Right atrium auricular region (tissue), 2 donors: ENCODE data around the gene PRKCE. TPM values are rescaled to one million over a fixed set of nuclear protein-coding genes. Genes with fewer than 3 reads are reported as not detected.

Experiments used
- DNase-seq: peaks from one replicate; pipeline ENCODE4 v3.0.0-alpha.2; 2019; ENCODE audit warnings: low spot score
- H3K27ac ChIP-seq, 2 donors: fragments of 200-600 bp; sonication (generic); 1 replicate in 1 of 2; 2 replicates in 1 of 2; pipeline ENCODE4 v1.5.1; 2016 to 2019
- H3K27me3 ChIP-seq, 2 donors: fragments of 200-600 bp; sonication (generic); one replicate each; pipeline versions ENCODE4 v1.5.1 to v1.6.0; 2017 to 2019
- H3K36me3 ChIP-seq: fragments of 200-600 bp; sonication (generic); one replicate; pipeline ENCODE4 v1.5.1; 2016
- H3K4me1 ChIP-seq, 2 donors: fragments of 200-600 bp; sonication (generic); one replicate each; pipeline versions ENCODE4 v1.5.1 to v1.6.0; 2017 to 2019
- H3K4me3 ChIP-seq, 2 donors: fragments of 200-600 bp; sonication (generic); 1 replicate in 1 of 2; 2 replicates in 1 of 2; pipeline ENCODE4 v1.5.1; 2017 to 2019; ENCODE audit warnings: mild to moderate bottlenecking in 1 of 2, moderate library complexity in 1 of 2
- H3K9me3 ChIP-seq, 2 donors: fragments of 200-600 bp; sonication (generic); one replicate each; pipeline ENCODE4 v1.5.1; 2019
- CTCF ChIP-seq, 2 donors: fragments of 200-600 bp; sonication (generic); IDR thresholded peaks; one replicate each; pipeline ENCODE4 v1.5.1; 2019; ENCODE audit warnings: antibody characterized with exemption in 2 of 2
- total RNA-seq, 2 donors: library from RNA; depleted of rRNA; stranded (reverse); fragments of >200 nt; gene quantifications; one replicate each; pipeline ENCODE4 v1.1.0, GENCODE V29; 2016

PRKCE gene
- total RNA-seq, 2 donors from 2014 or later, result 7.2 to 11.8 TPM

- peak overlapping the region; percentile 41 to 43 for H3K27ac ChIP-seq
- no peaks in the 10 kb centered on the region for H3K9me3 ChIP-seq
- DNase-seq, result no peak
- H3K27me3 ChIP-seq, result no peaks in the 10 kb centered on the region
- no peak for TF ChIP-seq CTCF (IDR thresholded peaks at IDR 0.05)
- H3K36me3 ChIP-seq, result no peaks in the 10 kb centered on the region
- no peak overlapping the region for H3K4me3 ChIP-seq
- peaks cover 0 to 46% of the 10 kb centered on the region in 2 donors for H3K4me1 ChIP-seq
These were observed 123.3 kb downstream of the PRKCE start for GRCh38 chr2:45774688-45775244.

- no peak overlapping the region for H3K4me3 ChIP-seq
- no peaks in the 10 kb centered on the region for H3K27me3 ChIP-seq
- peaks cover 0 to 36% of the 10 kb centered on the region in 2 donors for H3K4me1 ChIP-seq
- no peaks in the 10 kb centered on the region for H3K36me3 ChIP-seq
- H3K27ac ChIP-seq, result no peak overlapping the region
- DNase-seq, result no peak
- no peaks in the 10 kb centered on the region for H3K9me3 ChIP-seq
- TF ChIP-seq CTCF (IDR thresholded peaks at IDR 0.05), result no peak
These were observed 124.9 kb downstream of the PRKCE start for GRCh38 chr2:45776160-45776955.

- H3K9me3 ChIP-seq, result no peaks in the 10 kb centered on the region
- H3K36me3 ChIP-seq, result no peaks in the 10 kb centered on the region
- no peak overlapping the region for H3K27ac ChIP-seq
- TF ChIP-seq CTCF (IDR thresholded peaks at IDR 0.05), result no peak
- H3K27me3 ChIP-seq, result no peaks in the 10 kb centered on the region
- no peak for DNase-seq
- H3K4me1 ChIP-seq, result peaks cover 0 to 40% of the 10 kb centered on the region in 2 donors
- no peak overlapping the region for H3K4me3 ChIP-seq
These were observed 126.7 kb downstream of the PRKCE start for GRCh38 chr2:45777996-45778719.

- Histone ChIP-seq H3K36me3 (no peaks in the 10 kb centered on the region), H3K27ac (no peak overlapping the region), H3K9me3 (no peaks in the 10 kb centered on the region), H3K27me3 (no peaks in the 10 kb centered on the region), H3K4me1 (peaks cover 0 to 40% of the 10 kb centered on the region in 2 donors), H3K4me3 (no peak overlapping the region)
- peak; percentile 70 for DNase-seq
- TF ChIP-seq CTCF (IDR thresholded peaks at IDR 0.05), result peak; percentile 82 to 85
These were observed 127.3 kb downstream of the PRKCE start for GRCh38 chr2:45778720-45779171.

- DNase-seq, result no peak
- Histone ChIP-seq H3K9me3 (no peaks in the 10 kb centered on the region), H3K27me3 (no peaks in the 10 kb centered on the region), H3K27ac (no peak overlapping the region), H3K4me1 (peaks cover 0 to 24% of the 10 kb centered on the region in 2 donors), H3K4me3 (no peak overlapping the region), H3K36me3 (no peaks in the 10 kb centered on the region)
- no peak for TF ChIP-seq CTCF (IDR thresholded peaks at IDR 0.05)
These were observed 129.3 kb downstream of the PRKCE start for GRCh38 chr2:45780541-45781463.
